ENCODE results near the gene KRT15.

The KRT15 gene

DNA sequence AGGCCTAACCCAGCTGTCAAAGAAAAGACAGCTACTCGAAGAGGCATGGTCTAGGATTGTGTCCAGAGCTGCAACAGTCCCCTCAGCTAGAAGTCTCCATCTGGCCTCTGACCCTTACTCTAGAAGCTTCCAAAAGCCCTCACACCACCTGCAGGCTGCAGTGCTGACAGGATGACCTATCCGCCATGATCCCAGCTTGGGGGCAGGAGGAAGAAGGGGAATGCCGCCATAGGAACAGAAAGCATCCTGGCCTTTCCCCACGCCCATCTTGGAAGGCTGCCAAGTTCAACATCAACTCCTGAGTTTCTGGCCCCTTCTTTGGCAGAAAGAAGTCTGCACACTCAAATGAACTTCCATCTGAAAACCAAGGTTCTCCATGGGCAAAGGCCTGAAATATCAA lies 25.9 kb downstream of the KRT15 start:
- TF ChIP-seq ZNF274 (IDR thresholded peaks at IDR 0.05; ENCODE audit: low read depth, low read length), result no peak
- no peak overlapping the region for H3K4me3 ChIP-seq (ENCODE audit: low read length)

GRCh38 chr17:41492351-41492750 lies 26.3 kb downstream of the KRT15 start:
- no peak for TF ChIP-seq ZNF274 (IDR thresholded peaks at IDR 0.05; ENCODE audit: low read depth, low read length)
- H3K4me3 ChIP-seq (ENCODE audit: low read length), result no peak overlapping the region

GRCh38 chr17:41491476-41491875 lies 27.2 kb downstream of the KRT15 start:
- no peak overlapping the region for H3K4me3 ChIP-seq (ENCODE audit: low read length)
- TF ChIP-seq ZNF274 (IDR thresholded peaks at IDR 0.05; ENCODE audit: low read depth, low read length), result no peak

GRCh38 chr17:41490000-41490990 lies 28.4 kb downstream of the KRT15 start:
- no peak overlapping the region for H3K4me3 ChIP-seq (ENCODE audit: low read length)
- no peak for TF ChIP-seq ZNF274 (IDR thresholded peaks at IDR 0.05; ENCODE audit: low read depth, low read length)

- no peak for TF ChIP-seq ZNF274 (IDR thresholded peaks at IDR 0.05; ENCODE audit: low read depth, low read length)
- no peak within 1 kb of the TSS for H3K4me3 ChIP-seq (ENCODE audit: low read length)
These were observed 29.2 kb downstream of the KRT15 start, which contains the start of gene KRT36 for GRCh38 chr17:41489531-41489930. KRT36 (minus strand) TSS chr17:41489910; CDS start chr17:41489864, 46 bp downstream.

- H3K4me3 ChIP-seq (ENCODE audit: low read length), result no peak overlapping the region
- TF ChIP-seq ZNF274 (IDR thresholded peaks at IDR 0.05; ENCODE audit: low read depth, low read length), result no peak
These were observed 31.7 kb downstream of the KRT15 start for GRCh38 chr17:41486809-41487530.

GRCh38 chr17:41486316-41486715 lies 32.4 kb downstream of the KRT15 start:
- TF ChIP-seq ZNF274 (IDR thresholded peaks at IDR 0.05; ENCODE audit: low read depth, low read length), result no peak
- no peak overlapping the region for H3K4me3 ChIP-seq (ENCODE audit: low read length)

DNA sequence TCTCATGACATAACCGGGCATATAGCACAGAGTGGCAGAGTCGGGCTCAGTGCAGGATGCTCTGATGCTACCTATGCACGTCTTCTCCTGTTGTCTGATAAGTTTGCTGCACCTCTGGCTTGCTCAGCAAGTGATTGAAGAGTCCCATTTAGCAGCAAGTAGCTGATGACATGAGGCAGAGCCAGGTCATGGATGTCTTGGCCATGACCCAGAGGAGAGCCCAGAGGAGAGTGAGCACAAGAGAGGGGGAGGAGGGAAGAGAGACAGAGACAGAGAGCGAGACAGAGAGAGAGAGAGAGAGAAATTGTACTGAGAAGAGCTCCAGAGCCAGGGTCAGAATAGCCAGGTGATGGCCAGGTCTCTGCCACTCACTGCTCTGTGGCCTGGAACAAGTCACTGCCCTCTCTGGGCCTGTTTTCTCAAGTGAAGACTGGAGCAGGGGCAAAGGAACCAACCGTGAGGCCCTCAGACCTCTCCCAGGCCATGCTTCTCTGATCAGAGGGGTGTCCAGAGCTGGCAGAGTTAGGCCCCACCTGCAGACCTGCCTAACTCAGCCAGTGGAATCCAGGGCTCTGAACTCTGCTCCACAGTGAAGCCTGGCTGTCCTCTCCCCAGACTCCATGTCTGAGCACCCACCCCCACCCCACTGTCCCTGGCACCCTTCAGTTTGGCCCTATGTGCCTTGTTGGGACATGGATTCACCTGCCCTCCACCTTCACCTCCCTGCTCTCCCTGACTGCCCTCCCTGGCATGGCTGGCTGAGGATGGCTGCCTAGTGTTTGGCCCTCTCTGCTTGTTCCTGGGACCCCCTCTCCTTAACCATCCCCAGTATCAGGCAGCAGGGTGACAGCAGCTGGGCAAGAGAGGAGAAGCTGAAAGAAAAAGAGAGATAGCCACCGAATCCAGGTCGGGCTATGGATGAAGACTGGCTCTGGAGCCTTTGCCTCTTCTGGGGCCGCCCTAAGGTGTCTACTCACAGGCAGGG lies 33.5 kb downstream of the KRT15 start:
- TF ChIP-seq ZNF274 (IDR thresholded peaks at IDR 0.05; ENCODE audit: low read depth, low read length), result no peak
- no peak overlapping the region for H3K4me3 ChIP-seq (ENCODE audit: low read length)

GRCh38 chr17:41483991-41484826 lies 34.5 kb downstream of the KRT15 start:
- TF ChIP-seq ZNF274 (IDR thresholded peaks at IDR 0.05; ENCODE audit: low read depth, low read length), result no peak
- no peak overlapping the region for H3K4me3 ChIP-seq (ENCODE audit: low read length)

DNA sequence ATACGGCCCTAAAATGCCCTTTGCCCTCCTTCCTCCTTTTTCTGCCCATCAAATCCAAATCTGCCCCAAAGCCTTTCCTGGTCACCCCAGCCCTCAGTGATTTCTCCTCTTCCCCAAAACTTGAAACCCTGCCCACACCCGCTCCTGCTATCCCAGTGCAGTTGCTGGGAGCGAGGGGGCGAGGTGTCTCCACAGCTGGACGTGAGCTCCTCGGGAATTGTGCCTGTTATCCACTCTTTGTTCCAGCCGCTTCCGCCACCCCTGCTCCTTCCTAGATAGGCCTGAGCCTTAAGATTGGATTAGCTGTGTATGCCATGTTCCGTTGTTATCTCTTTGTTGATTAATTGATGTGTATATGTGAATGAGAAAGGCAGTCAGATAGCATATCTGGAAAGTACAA lies 35.2 kb downstream of the KRT15 start:
- no peak overlapping the region for H3K4me3 ChIP-seq (ENCODE audit: low read length)
- no peak for TF ChIP-seq ZNF274 (IDR thresholded peaks at IDR 0.05; ENCODE audit: low read depth, low read length)

DNA sequence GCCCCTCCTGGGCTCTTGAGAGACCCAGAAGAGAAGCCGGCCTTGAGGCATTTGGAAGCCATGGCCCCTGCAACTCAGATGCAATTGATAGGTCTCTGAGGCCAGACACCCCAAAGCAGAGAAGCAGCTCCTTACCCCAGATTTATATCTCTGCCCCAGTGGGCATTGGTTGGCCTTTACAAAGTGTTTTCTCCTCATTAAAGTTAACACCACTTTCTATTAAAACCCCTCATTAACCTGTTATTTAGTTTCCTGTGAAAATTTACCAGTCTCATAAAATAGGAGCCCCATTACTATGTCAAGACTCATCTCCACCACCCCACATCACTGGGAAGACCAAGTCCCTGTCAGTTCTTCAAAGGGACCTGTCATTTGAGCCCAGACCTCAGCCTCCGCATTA lies 37.7 kb downstream of the KRT15 start, which contains the start of gene KRT35:
Gene KRT35 (minus strand): TSS at position 116 of the 400 bp plus-strand sequence. CDS start 54 bp downstream, at position 62.
- no peak for TF ChIP-seq ZNF274 (IDR thresholded peaks at IDR 0.05; ENCODE audit: low read depth, low read length)
- no peak within 1 kb of the TSS for H3K4me3 ChIP-seq (ENCODE audit: low read length)

GRCh38 chr17:41480581-41480980 lies 38.1 kb downstream of the KRT15 start:
- H3K4me3 ChIP-seq (ENCODE audit: low read length), result no peak overlapping the region
- no peak for TF ChIP-seq ZNF274 (IDR thresholded peaks at IDR 0.05; ENCODE audit: low read depth, low read length)

- no peak for TF ChIP-seq ZNF274 (IDR thresholded peaks at IDR 0.05; ENCODE audit: low read depth, low read length)
- H3K4me3 ChIP-seq (ENCODE audit: low read length), result no peak overlapping the region
These were observed 38.6 kb downstream of the KRT15 start for GRCh38 chr17:41480136-41480535.
